Measurements from ENCODE around the gene PTPRT.

Gene PTPRT

DNA sequence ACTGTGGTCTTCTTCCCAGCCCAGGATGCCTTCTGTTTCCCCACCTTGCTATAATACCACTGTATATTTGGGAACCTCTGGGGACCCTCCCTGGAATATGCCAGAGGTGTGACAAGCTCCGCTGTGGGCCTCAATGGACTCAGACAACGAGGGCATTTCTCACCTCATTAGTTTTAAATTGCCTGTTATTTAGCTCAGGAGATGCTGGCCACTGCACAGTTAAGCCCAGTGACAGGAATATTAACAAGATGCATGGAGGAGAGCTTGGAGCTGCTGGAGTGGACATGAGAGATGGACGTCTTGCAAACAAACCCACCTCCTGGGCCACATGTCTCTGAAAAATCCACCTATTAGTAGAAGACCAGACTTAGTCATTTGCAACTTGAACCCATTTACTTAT, 1136.4 kb downstream of the PTPRT start:
- TF ChIP-seq, protein P1, sequence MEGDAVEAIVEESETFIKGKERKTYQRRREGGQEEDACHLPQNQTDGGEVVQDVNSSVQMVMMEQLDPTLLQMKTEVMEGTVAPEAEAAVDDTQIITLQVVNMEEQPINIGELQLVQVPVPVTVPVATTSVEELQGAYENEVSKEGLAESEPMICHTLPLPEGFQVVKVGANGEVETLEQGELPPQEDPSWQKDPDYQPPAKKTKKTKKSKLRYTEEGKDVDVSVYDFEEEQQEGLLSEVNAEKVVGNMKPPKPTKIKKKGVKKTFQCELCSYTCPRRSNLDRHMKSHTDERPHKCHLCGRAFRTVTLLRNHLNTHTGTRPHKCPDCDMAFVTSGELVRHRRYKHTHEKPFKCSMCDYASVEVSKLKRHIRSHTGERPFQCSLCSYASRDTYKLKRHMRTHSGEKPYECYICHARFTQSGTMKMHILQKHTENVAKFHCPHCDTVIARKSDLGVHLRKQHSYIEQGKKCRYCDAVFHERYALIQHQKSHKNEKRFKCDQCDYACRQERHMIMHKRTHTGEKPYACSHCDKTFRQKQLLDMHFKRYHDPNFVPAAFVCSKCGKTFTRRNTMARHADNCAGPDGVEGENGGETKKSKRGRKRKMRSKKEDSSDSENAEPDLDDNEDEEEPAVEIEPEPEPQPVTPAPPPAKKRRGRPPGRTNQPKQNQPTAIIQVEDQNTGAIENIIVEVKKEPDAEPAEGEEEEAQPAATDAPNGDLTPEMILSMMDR (IDR thresholded peaks at IDR 0.05): no peak
- TF ChIP-seq ZFX (IDR thresholded peaks at IDR 0.05; ENCODE audit: borderline replicate concordance): no peak
- H3K27ac ChIP-seq: no peak overlapping the region

GRCh38 chr20:42051921-42052320, 1137.8 kb downstream of the PTPRT start:
- no peak for TF ChIP-seq ZFX (IDR thresholded peaks at IDR 0.05; ENCODE audit: borderline replicate concordance)
- TF ChIP-seq, protein P1 (IDR thresholded peaks at IDR 0.05): no peak
- H3K27ac ChIP-seq: no peak overlapping the region

- TF ChIP-seq ZFX (IDR thresholded peaks at IDR 0.05; ENCODE audit: borderline replicate concordance): no peak
- TF ChIP-seq, protein P1 (IDR thresholded peaks at IDR 0.05): no peak
Measured at GRCh38 chr20:42046371-42047085, 1143.2 kb downstream of the PTPRT start.

DNA sequence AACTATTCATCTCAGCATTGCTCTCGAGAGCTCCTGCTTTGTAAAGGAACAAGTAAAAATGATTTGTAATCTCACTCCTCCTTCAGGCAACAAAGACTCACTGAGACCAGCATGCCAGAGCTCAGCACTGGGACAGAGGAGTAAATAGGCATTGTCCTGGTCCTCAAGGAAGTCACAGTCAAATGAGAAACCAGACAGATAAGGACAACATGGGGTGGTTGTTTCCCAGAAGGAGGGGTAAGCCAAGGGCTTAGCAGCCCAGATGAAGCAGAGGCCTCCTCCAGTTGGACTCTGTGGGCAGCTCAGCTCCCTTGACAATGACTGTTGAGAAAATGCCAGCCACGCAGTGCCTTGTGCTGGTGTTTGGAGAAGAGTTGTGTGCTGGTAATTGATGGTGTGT, 1145.8 kb downstream of the PTPRT start:
- TF ChIP-seq ZFX (IDR thresholded peaks at IDR 0.05; ENCODE audit: borderline replicate concordance): no peak
- TF ChIP-seq, protein P1 (IDR thresholded peaks at IDR 0.05): no peak
- H3K27ac ChIP-seq: no peak overlapping the region

More at GRCh38 chr20:42046371-42047085, 1143.2 kb downstream of the PTPRT start:
- H3K27ac ChIP-seq: no peak overlapping the region

DNA sequence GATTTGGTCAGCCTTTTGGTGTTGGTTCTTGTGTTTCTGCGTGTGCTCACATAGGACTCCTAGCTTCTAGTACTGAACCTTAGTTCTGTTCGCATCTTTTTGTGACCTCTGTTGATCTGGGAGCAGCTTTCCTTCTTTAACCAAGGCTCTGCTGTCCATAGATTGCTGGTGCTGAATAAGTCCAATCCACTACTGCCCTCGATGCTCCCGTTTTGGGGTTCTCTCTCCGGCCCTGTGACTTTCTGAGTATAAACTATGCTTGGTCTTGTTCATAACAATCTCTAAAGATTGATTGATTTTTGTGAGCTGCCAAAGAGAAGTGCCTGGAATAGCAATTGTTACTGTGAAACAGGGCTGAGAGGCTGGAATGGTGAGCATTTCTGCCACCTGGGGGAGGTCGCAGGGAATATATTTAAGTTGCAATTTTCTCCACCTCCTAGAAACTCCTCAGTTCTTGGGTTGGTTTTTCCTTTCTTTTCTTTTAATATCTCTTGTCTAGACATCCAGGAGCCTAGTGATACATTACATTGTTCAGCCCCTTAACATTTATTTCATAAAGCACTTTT, 1148.6 kb downstream of the PTPRT start:
- no peak overlapping the region for H3K27ac ChIP-seq
- no peak for TF ChIP-seq ZFX (IDR thresholded peaks at IDR 0.05; ENCODE audit: borderline replicate concordance)
- TF ChIP-seq, protein P1 (IDR thresholded peaks at IDR 0.05): peak; percentile 21; the same call in 1 of the 2 replicates

- H3K27ac ChIP-seq: no peak overlapping the region
- TF ChIP-seq ZFX (IDR thresholded peaks at IDR 0.05; ENCODE audit: borderline replicate concordance): no peak
- TF ChIP-seq, protein P1 (IDR thresholded peaks at IDR 0.05): no peak; the same call in 1 of the 2 replicates
Measured at GRCh38 chr20:42027746-42028268, 1161.9 kb downstream of the PTPRT start.

GRCh38 chr20:42026599-42026998, 1163.1 kb downstream of the PTPRT start:
- TF ChIP-seq ZFX (IDR thresholded peaks at IDR 0.05; ENCODE audit: borderline replicate concordance): no peak
- TF ChIP-seq, protein P1 (IDR thresholded peaks at IDR 0.05): no peak
- no peak overlapping the region for H3K27ac ChIP-seq

Measured in 22Rv1 (cell line).